Activated T-cell treated with anti-CD3 and anti-CD28 coated beads for 1 hour (primary cell): ENCODE measurements around the gene MDM2.

ENCODE experiments used
- DNase-seq: peaks from one replicate; pipeline ENCODE4 v3.0.0-alpha.2; 2020; ENCODE audit warnings: low read depth

Gene MDM2

GRCh38 chr12:68878846-68879245 is 70.9 kb downstream of the MDM2 start:
- DNase-seq: no peak

- no peak for DNase-seq
Measured at GRCh38 chr12:68880660-68881325, 72.8 kb downstream of the MDM2 start.

GRCh38 chr12:68882251-68882964 is 74.4 kb downstream of the MDM2 start:
- DNase-seq: no peak

- DNase-seq: no peak
Measured at GRCh38 chr12:68883151-68883550, 75.2 kb downstream of the MDM2 start.

- no peak for DNase-seq
Measured at GRCh38 chr12:68884251-68884650, 76.3 kb downstream of the MDM2 start.

- no peak for DNase-seq
Measured at GRCh38 chr12:68885381-68885780, 77.4 kb downstream of the MDM2 start.

- no peak for DNase-seq
Measured at GRCh38 chr12:68886636-68887572, 78.9 kb downstream of the MDM2 start.

GRCh38 chr12:68887641-68888040 is 79.7 kb downstream of the MDM2 start:
- no peak for DNase-seq

GRCh38 chr12:68888243-68888642 is 80.3 kb downstream of the MDM2 start:
- no peak for DNase-seq

- DNase-seq: no peak
Measured at GRCh38 chr12:68890701-68891113, 82.7 kb downstream of the MDM2 start.

- DNase-seq: no peak
Measured at GRCh38 chr12:68891141-68891540, 83.2 kb downstream of the MDM2 start.

- no peak for DNase-seq
Measured at GRCh38 chr12:68893201-68893600, 85.2 kb downstream of the MDM2 start.

- DNase-seq: no peak
Measured at GRCh38 chr12:68893741-68894140, 85.8 kb downstream of the MDM2 start.

GRCh38 chr12:68894276-68894855 is 86.4 kb downstream of the MDM2 start:
- DNase-seq: no peak

GRCh38 chr12:68896881-68897540 is 89.0 kb downstream of the MDM2 start:
- DNase-seq: no peak

GRCh38 chr12:68899251-68899771 is 91.3 kb downstream of the MDM2 start:
- DNase-seq: no peak

- DNase-seq: no peak
Measured at GRCh38 chr12:68900241-68900640, 92.3 kb downstream of the MDM2 start.
